CD4-positive, alpha-beta T cell (primary cell): ENCODE measurements around the gene ID1. TPM values are rescaled to one million over a fixed set of nuclear protein-coding genes. Genes with fewer than 3 reads are reported as not detected.
"Not testable (repeated sequence)": the region's sequence is repeated elsewhere in the genome, so short reads cannot be mapped to it uniquely, and the experiment has no call there.

Source experiments
- ATAC-seq: fragments of 200-7000 bp; cut with Tn5 transposase; one replicate; pipeline ENCODE4 v1.10.0; 2022; ENCODE audit warnings: mild to moderate bottlenecking; ENCODE audit not compliant: poor library complexity
- CTCF ChIA-PET: fragments of 350-600 bp; sonication (Branson Sonifier 250); formaldehyde crosslinking; loops from one replicate; lab custom pipeline; 2021; ENCODE audit warnings: antibody characterized with exemption, inconsistent platforms; lab: Charles Lee
- POLR2A ChIA-PET: fragments of 350-600 bp; sonication (Branson Sonifier 250); formaldehyde crosslinking; loops from one replicate; lab custom pipeline; 2021; ENCODE audit warnings: antibody characterized with exemption, inconsistent platforms; lab: Charles Lee
- DNase-seq, 14 experiments: peaks; one replicate each; pipeline ENCODE4 v3.0.0-alpha.2; 2013 to 2020; ENCODE audit warnings: mixed read lengths in 2 of 14
- H3K27ac ChIP-seq, 2 donors: one replicate each; pipeline versions ENCODE4 v1.5.1 to v1.7.0; 2013; ENCODE audit warnings: low read length in 2 of 2, low read depth in 1 of 2, mild to moderate bottlenecking in 1 of 2
- H3K27me3 ChIP-seq, 2 experiments: 1 replicate in 1 of 2; 2 replicates in 1 of 2; pipeline versions ENCODE4 v1.6.1 to v1.7.0; 2013; ENCODE audit warnings: low read length in 2 of 2, control low read depth in 1 of 2, mild to moderate bottlenecking in 1 of 2, moderate library complexity in 1 of 2; ENCODE audit not compliant: insufficient read depth in 2 of 2, control insufficient read depth in 1 of 2
- H3K36me3 ChIP-seq: one replicate; pipeline ENCODE4 v1.6.1; 2013; ENCODE audit warnings: low read length, control low read depth; ENCODE audit not compliant: insufficient read depth
- H3K4me1 ChIP-seq: one replicate; pipeline ENCODE4 v1.6.1; 2013; ENCODE audit warnings: low read length, control low read depth; ENCODE audit not compliant: insufficient read depth
- H3K4me3 ChIP-seq: one replicate; pipeline ENCODE4 v1.5.1; 2013; ENCODE audit warnings: mild to moderate bottlenecking, low read length, moderate library complexity
- H3K9me3 ChIP-seq, 2 experiments: 1 replicate in 1 of 2; 2 replicates in 1 of 2; pipeline versions ENCODE4 v1.6.1 to v1.7.0; 2013; ENCODE audit warnings: low read length in 2 of 2, mild to moderate bottlenecking in 2 of 2, control low read depth in 1 of 2, moderate library complexity in 1 of 2; ENCODE audit not compliant: control insufficient read depth in 1 of 2, insufficient read depth in 1 of 2
- H3K27ac Mint-ChIP-seq: one replicate; pipeline ENCODE4 v1.8.0; 2020; ENCODE audit warnings: mixed read lengths
- H3K27me3 Mint-ChIP-seq: one replicate; pipeline ENCODE4 v1.8.0; 2021; ENCODE audit warnings: mixed read lengths
- H3K36me3 Mint-ChIP-seq: one replicate; pipeline ENCODE4 v1.8.0; 2021; ENCODE audit warnings: low read depth, mixed read lengths
- H3K4me1 Mint-ChIP-seq: one replicate; pipeline ENCODE4 v1.8.0; 2021; ENCODE audit warnings: low read depth, mixed read lengths
- H3K4me3 Mint-ChIP-seq: one replicate; pipeline ENCODE4 v1.8.0; 2020; ENCODE audit warnings: mild to moderate bottlenecking, mixed read lengths
- H3K9me3 Mint-ChIP-seq: one replicate; pipeline ENCODE4 v1.8.0; 2020; ENCODE audit warnings: mixed read lengths
- intact Hi-C, 2 experiments: fragments of 100-400 bp; cut with DNase I in 1 of 2; cut with micrococcal nuclease in 1 of 2; formaldehyde crosslinking; loops; one replicate each; pipeline versions ENCODE4 v1.15.1 to v1.9.0; 2023 to 2025; cut with DNase I, micrococcal nuclease
- total RNA-seq, 174 experiments: library from RNA in 2 of 174; stranded (reverse) in 2 of 174; gene quantifications; one replicate each; pipeline ENCODE4 v1.2.3 and lab custom pipeline; 2021 to 2026
- TF ChIP-seq, protein P1 (sequence below): fragments of 200-600 bp; IDR thresholded peaks from one replicate; pipeline ENCODE4 v1.8.0; 2022; ENCODE audit warnings: antibody characterized with exemption, mild to moderate bottlenecking

ID1 gene
- total RNA-seq, 2 experiments from 2014 or later, result 22.8 to 24.2 TPM

DNA sequence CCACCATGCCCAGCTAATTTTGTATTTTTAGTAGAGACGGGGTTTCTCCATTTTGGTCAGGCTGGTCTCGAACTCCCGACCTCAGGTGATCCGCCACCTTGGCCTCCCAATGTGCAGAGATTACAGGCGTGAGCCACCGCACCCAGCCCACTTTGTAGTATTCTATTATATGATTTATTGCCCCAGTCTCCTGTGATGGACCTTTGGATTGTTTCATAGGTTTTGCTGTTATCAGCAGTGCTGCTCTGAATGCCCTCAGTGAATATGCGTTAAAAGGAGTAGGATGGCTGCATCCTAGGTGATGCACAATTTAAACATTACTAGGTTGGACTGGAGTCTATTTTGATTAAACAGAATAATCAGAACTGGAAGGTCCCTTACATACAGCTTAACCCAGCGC is 10.3 kb downstream of the ID1 start:
- no peak overlapping the region for H3K27ac Mint-ChIP-seq

DNA sequence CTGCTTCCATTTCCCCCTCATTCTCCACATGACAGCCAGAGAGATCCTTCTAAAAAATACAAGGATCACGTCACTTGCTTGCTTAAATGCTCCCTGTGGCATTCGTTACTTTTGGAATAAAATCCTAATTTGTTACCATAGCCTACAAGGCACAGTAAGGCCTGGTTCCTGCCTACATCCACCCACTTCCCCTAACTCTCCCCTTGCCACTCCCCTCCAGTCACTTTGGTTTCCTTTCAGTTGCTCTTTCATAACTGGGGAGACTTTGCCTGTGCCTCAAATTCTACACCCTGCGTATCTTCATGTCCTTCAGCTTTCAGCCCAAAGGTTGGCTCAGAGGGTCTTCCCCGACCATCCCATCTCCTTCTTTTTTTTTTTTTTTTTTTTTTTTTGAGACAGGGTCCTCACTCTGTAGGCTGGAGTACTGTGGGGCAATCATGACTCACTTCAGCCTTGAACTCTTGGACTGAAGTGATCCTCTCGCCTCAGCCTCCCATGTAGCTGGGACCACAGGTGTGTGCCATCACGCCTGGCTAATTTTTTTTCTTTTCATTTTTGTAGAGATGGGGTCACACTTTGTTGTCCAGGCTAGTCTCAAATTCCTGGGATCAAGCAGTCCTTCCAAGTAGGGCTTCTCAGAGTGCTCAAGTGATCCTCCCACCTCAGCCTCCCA is 12.5 kb downstream of the ID1 start:
- intact Hi-C loops, result no loop called here
- Histone ChIP-seq H3K9me3 (no peaks in the 10 kb centered on the region), H3K27ac (no peak overlapping the region), H3K4me3 (no peak overlapping the region), H3K36me3 (no peaks in the 10 kb centered on the region), H3K27me3 (no peaks in the 10 kb centered on the region), H3K4me1 (peaks cover 2% of the 10 kb centered on the region)
- ChIA-PET CTCF (interaction anchor here (1.0 kb wide), 1 partner anchor 60 kb away, joined by 5 read pairs; no protein-coding TSS in a partner anchor), POLR2A (no interaction called here)
- Mint-ChIP-seq H3K4me3 (no peak overlapping the region), H3K36me3 (no peaks in the 10 kb centered on the region), H3K4me1 (no peaks in the 10 kb centered on the region), H3K27me3 (peaks cover 9% of the 10 kb centered on the region), H3K9me3 (no peaks in the 10 kb centered on the region), H3K27ac (no peak overlapping the region)
- no peak for ATAC-seq
- TF ChIP-seq, protein P1, sequence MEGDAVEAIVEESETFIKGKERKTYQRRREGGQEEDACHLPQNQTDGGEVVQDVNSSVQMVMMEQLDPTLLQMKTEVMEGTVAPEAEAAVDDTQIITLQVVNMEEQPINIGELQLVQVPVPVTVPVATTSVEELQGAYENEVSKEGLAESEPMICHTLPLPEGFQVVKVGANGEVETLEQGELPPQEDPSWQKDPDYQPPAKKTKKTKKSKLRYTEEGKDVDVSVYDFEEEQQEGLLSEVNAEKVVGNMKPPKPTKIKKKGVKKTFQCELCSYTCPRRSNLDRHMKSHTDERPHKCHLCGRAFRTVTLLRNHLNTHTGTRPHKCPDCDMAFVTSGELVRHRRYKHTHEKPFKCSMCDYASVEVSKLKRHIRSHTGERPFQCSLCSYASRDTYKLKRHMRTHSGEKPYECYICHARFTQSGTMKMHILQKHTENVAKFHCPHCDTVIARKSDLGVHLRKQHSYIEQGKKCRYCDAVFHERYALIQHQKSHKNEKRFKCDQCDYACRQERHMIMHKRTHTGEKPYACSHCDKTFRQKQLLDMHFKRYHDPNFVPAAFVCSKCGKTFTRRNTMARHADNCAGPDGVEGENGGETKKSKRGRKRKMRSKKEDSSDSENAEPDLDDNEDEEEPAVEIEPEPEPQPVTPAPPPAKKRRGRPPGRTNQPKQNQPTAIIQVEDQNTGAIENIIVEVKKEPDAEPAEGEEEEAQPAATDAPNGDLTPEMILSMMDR, result no peak
- DNase-seq, result peak in 2 of 14 experiments; percentile 29 to 38

More for the DNA sequence above, 10.3 kb downstream of the ID1 start:
- H3K4me3 Mint-ChIP-seq, result no peak overlapping the region
- H3K4me3 ChIP-seq, result no peak overlapping the region
- H3K4me1 Mint-ChIP-seq, result no peaks in the 10 kb centered on the region
- H3K27ac ChIP-seq, result no peak overlapping the region
- no peaks in the 10 kb centered on the region for H3K9me3 ChIP-seq
- no peaks in the 10 kb centered on the region for H3K36me3 ChIP-seq
- TF ChIP-seq, protein P1, result no peak
- intact Hi-C loops, result no loop called here
- H3K27me3 Mint-ChIP-seq, result peaks cover 15% of the 10 kb centered on the region
- H3K4me1 ChIP-seq, result peaks cover 4% of the 10 kb centered on the region
- no peak for ATAC-seq
- peaks cover 0 to 3% of the 10 kb centered on the region in 2 experiments for H3K27me3 ChIP-seq
- DNase-seq, result no peak
- ChIA-PET CTCF (interaction anchor here (8.9 kb wide), 1 partner anchor 45 kb away, joined by 347 read pairs; no protein-coding TSS in a partner anchor), POLR2A (no interaction called here)
- no peaks in the 10 kb centered on the region for H3K36me3 Mint-ChIP-seq
- no peaks in the 10 kb centered on the region for H3K9me3 Mint-ChIP-seq

DNA sequence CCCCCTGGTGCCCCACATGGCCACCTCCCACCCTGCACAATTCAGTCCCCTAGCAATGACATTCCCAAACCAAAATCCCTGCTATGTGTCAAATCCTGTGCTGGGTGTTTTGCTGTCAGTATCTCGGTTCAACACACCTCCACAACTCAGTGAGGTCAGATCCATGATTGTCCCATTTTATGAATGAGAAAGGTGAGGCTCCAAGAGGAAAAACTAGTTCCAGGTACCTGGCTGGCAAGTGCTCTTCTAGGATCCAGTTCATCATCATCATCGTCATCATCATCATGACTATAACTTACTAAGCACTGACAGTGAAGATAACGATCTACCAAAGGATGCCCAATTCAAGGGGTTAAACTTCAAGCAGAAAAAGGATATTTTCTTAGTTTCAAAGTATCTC is 15.2 kb downstream of the ID1 start:
- Mint-ChIP-seq H3K36me3 (no peaks in the 10 kb centered on the region), H3K4me3 (no peak overlapping the region), H3K4me1 (no peaks in the 10 kb centered on the region), H3K27me3 (peaks cover 4% of the 10 kb centered on the region), H3K27ac (no peak overlapping the region), H3K9me3 (no peaks in the 10 kb centered on the region)
- ATAC-seq (no peak), DNase-seq (no peak)
- TF ChIP-seq, protein P1, result no peak
- ChIA-PET POLR2A (no interaction called here), CTCF (no interaction called here)
- H3K9me3 ChIP-seq, result no peaks in the 10 kb centered on the region
- no peaks in the 10 kb centered on the region for H3K36me3 ChIP-seq
- intact Hi-C loops, result no loop called here
- H3K4me3 ChIP-seq, result no peak overlapping the region
- no peaks in the 10 kb centered on the region for H3K4me1 ChIP-seq
- no peaks in the 10 kb centered on the region for H3K27me3 ChIP-seq
- H3K27ac ChIP-seq, result no peak overlapping the region

DNA sequence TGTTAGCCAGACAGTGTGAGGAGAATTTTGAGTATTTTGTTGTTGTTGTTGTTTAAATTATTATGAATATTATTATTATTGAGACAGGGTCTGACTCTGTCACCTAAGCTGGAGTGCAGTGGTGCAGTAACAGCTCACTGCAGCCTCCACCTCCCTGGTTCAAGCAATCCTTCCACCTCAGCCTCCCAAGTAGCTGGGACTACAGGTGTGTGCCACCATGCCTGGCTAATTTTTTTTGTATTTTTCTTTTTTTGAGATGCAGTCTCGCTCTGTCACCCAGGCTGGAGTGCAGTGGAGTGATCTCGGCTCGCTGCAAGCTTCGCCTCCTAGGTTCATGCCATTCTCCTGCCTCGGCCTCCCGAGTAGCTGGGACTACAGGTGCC is 18.0 kb downstream of the ID1 start:
- H3K9me3 Mint-ChIP-seq, H3K27me3 ChIP-seq, H3K4me1 ChIP-seq, DNase-seq, ATAC-seq, H3K4me1 Mint-ChIP-seq, H3K36me3 Mint-ChIP-seq, H3K4me3 Mint-ChIP-seq, H3K4me3 ChIP-seq, POLR2A ChIA-PET, intact Hi-C loops, H3K9me3 ChIP-seq, H3K36me3 ChIP-seq, H3K27ac ChIP-seq, H3K27ac Mint-ChIP-seq, H3K27me3 Mint-ChIP-seq: not testable (repeated sequence)
- CTCF ChIA-PET, result interaction anchor here (3.0 kb wide), 1 partner anchor 10 kb away, joined by 12 read pairs; no protein-coding TSS in a partner anchor

DNA sequence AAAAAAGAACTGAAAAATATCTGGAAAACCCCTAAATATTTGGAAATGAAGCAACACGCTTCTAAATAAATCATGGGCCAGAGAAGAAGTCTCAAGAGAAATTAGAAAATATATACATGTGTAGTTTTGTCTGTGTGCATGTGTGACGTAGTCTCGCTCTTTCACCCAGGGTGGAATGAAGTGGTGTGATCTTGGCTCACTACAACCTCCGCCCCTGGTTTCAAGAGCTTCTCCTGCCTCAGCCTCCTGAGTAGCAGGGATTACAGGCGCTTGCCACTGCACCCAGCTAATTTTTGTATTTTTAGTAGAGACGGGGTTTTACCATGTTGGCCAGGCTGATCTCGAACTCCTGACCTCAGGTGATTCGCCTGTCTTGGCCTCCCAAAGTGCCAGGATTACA is 21.4 kb downstream of the ID1 start:
- H3K4me3 Mint-ChIP-seq, H3K9me3 ChIP-seq, H3K4me1 Mint-ChIP-seq, H3K27ac Mint-ChIP-seq, POLR2A ChIA-PET, intact Hi-C loops, H3K36me3 Mint-ChIP-seq, H3K9me3 Mint-ChIP-seq, H3K27me3 Mint-ChIP-seq, ATAC-seq, H3K4me3 ChIP-seq, H3K4me1 ChIP-seq, H3K27me3 ChIP-seq, DNase-seq, H3K27ac ChIP-seq, H3K36me3 ChIP-seq: not testable (repeated sequence)
- CTCF ChIA-PET, result interaction anchor here (1.1 kb wide), 1 partner anchor 64 kb away, joined by 3 read pairs; no protein-coding TSS in a partner anchor
